GM10248 (cell line): ENCODE data around the gene CDH11.

Experiments used
- CTCF ChIA-PET: fragments of 300-600 bp; sonication (Branson Sonifier 250); formaldehyde crosslinking; extraction: SDS; loops from one replicate; lab custom pipeline; 2021; ENCODE audit warnings: antibody characterized with exemption; lab: Yijun Ruan, JAX
- POLR2A ChIA-PET: fragments of 350-650 bp; sonication (Branson Sonifier 250); formaldehyde crosslinking; extraction: SDS; loops from one replicate; lab custom pipeline; 2020; ENCODE audit warnings: antibody characterized with exemption; lab: Yijun Ruan, JAX
- DNase-seq: peaks from one replicate; pipeline ENCODE4 v3.0.0; 2012; ENCODE audit errors: extremely low spot score
- CTCF ChIP-seq: IDR thresholded peaks from 2 replicates; pipeline ENCODE4 v1.5.1; 2012; ENCODE audit warnings: mild to moderate bottlenecking, low read depth; ENCODE audit errors: extremely low read depth, missing control alignments, control extremely low read depth

The CDH11 gene

DNA sequence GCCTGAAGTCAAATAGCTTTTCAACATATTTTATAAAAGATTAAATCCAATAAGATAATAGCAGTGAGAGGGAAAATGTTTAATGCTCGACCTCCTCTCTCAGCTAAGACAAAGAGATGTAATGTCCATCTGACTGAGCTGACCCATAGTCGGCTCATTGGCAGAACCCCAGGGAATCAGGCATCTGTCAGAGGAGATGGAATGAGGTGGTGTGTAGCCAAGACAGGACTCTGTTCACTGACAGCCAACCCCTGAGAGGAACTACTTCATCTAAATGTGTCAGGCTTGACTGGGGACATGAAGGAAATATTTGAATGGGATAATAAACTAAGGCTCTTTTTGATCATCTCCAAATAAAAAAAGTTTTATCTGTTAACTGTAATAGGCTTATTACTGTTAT, 188.0 kb downstream of the CDH11 start:
- no peak for DNase-seq
- POLR2A ChIA-PET, result no interaction called here
- no peak for TF ChIP-seq CTCF
- CTCF ChIA-PET, result no interaction called here

DNA sequence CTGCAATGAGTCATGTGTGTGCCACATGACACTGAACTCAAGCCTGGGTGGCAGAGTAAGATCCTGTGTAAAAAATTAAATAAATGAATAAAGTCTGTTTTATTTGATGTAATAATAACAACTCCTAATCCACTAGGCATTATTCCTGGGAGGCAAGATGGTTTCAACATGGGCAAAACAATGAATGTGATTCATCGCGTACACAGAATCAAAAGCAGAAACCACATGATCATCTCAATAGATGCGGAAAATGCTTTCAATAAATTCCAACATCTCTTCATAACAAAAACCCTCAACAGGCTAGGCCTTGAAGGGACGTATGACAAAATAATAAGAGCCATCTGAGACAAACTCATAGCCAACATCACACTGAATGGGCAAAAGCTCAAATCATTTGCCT, 195.4 kb downstream of the CDH11 start:
- POLR2A ChIA-PET, result no interaction called here
- no peak for DNase-seq
- CTCF ChIA-PET, result no interaction called here
- no peak for TF ChIP-seq CTCF

- ChIA-PET CTCF (no interaction called here), POLR2A (no interaction called here)
- no peak for TF ChIP-seq CTCF
- no peak for DNase-seq
Observed at GRCh38 chr16:64925166-64925565, 196.7 kb downstream of the CDH11 start.

DNA sequence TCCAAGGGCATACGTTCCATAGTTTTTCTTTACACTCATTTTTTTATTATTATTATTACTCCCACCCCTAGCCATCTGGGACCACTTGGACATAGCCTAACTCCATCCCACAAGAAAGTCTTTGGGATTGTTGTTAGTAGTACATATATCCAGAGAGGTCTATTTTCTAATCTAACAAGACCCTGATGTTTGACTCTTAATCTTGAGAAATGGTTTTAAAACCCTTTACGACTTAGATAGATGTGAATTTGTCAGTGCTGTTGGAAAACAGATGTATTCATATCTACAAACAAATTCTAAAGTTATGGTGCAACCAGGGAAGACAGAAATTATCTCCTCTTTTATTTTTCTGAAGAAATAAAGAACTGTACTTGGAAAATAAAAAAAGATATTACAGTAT, 197.8 kb downstream of the CDH11 start:
- DNase-seq, result no peak
- CTCF ChIA-PET, result interaction anchor here (1.2 kb wide), 1 partner anchor 14 kb away, joined by 3 read pairs; no protein-coding TSS in a partner anchor
- POLR2A ChIA-PET, result no interaction called here
- no peak for TF ChIP-seq CTCF

DNA sequence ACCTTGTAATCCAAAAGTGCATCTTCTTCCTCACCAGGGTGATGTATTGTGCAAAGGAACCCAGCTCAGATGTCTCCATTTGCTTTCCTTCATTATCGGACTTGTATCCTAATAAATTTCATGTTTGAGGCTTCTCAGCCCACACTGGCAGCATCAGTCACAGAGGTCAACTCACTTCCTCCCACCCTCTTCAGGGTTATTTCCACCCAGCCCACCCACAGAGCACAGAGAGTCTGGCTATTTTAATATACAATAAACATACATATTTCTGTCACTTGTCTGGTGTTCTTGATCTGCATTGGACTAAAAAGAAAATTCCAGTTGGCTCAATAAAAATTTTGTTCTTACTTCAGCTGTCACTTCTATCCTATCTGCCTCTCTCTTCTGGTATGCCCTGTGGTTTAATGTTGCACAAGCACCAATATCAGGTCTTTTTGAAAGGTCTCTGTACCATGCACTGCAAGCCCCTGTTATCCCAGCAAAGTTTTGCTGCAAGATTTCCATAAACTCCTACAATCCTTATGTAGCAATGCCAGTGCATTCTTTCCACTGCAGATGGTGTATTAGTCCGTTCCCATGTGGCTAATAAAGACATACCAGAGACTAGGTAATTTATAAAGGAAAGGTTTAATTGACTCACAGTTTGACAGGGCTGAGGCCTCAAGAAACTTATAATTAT, 201.8 kb downstream of the CDH11 start:
- ChIA-PET CTCF (no interaction called here), POLR2A (no interaction called here)
- DNase-seq, result no peak
- no peak for TF ChIP-seq CTCF

DNA sequence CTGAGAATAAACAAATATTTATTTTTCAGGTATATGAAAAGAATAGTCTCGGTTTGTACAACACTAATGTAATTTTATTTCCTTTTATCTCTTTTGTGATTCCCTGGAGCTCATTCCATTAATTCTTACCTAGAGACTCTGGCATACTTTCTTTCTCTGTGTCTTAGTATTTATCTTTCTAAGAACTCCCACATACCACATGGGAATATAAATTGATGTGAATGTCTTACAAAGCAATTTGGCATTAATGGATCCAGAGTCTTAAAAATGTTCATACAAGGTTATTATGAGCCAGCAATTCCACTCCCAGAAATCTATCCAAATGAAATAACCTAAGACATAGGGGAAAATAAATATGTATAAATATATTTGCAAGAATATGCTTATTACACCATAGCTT, 202.7 kb downstream of the CDH11 start:
- TF ChIP-seq CTCF, result no peak
- ChIA-PET POLR2A (no interaction called here), CTCF (no interaction called here)
- no peak for DNase-seq
